Measurements from ENCODE around the gene PCYOX1L. TPM values are rescaled to one million over a fixed set of nuclear protein-coding genes. Genes with fewer than 3 reads are reported as not detected.

The PCYOX1L gene
- total and polyA plus RNA-seq, 2 experiments from 2014 or later, result 6.7 to 14.7 TPM

- Histone ChIP-seq H3K79me2 (replicated peaks; ENCODE audit: insufficient read depth) (no peaks in the 10 kb centered on the region), H3K27me3 (ENCODE audit: insufficient read depth) (no peaks in the 10 kb centered on the region), H3F3A (replicated peaks; ENCODE audit: low read depth) (no peaks in the 10 kb centered on the region), H3K9me2 (ENCODE audit: insufficient read depth) (no peaks in the 10 kb centered on the region), H3K36me3 (ENCODE audit: insufficient read depth) (no peaks in the 10 kb centered on the region), H3K27ac (ENCODE audit: low read depth) (no peak overlapping the region), H3K4me2 (no peak overlapping the region), H3K4me3 (no peak overlapping the region), H3K4me1 (ENCODE audit: insufficient read depth) (peaks cover 10% of the 10 kb centered on the region; the same call in 1 of the 2 replicates), H4K20me1 (replicated peaks; ENCODE audit: insufficient read depth) (no peaks in the 10 kb centered on the region), H2AFZ (no peak overlapping the region)
- DNase-seq (ENCODE audit: low spot score) (no peak), ATAC-seq (no peak)
- no peaks in the 10 kb centered on the region for H3K9me3 Mint-ChIP-seq
- H3K27ac Mint-ChIP-seq, result no peak overlapping the region
- H3K36me3 Mint-ChIP-seq (ENCODE audit: low read depth), result no peaks in the 10 kb centered on the region
- peaks cover 3% of the 10 kb centered on the region for H3K27me3 Mint-ChIP-seq (ENCODE audit: insufficient read depth, low read depth, poor library complexity)
- peaks cover 20% of the 10 kb centered on the region for H3K4me1 Mint-ChIP-seq
- TF ChIP-seq NANOG (IDR thresholded peaks at IDR 0.05; ENCODE audit: borderline replicate concordance) (no peak), CREB1 (CRISPR knock-in tag; IDR thresholded peaks at IDR 0.05; ENCODE audit: low read depth) (no peak), REST (IDR thresholded peaks at IDR 0.05; ENCODE audit: unreplicated experiment) (no peak), JUNB (IDR thresholded peaks at IDR 0.05; ENCODE audit: unreplicated experiment) (no peak), POLR2AphosphoS5 (IDR thresholded peaks at IDR 0.05; ENCODE audit: low read depth) (no peak), ZNF114 (CRISPR knock-in tag; IDR thresholded peaks at IDR 0.05) (no peak), CTCF (conservative IDR thresholded peaks at IDR 0.05; ENCODE audit: low read depth in 2 of 2) (no peak), STAT1 (IDR thresholded peaks at IDR 0.05; ENCODE audit: unreplicated experiment) (no peak), ZNF462 (CRISPR knock-in tag; IDR thresholded peaks at IDR 0.05) (no peak), EZH2 (IDR thresholded peaks at IDR 0.05; ENCODE audit: low read depth, unreplicated experiment) (no peak), EZH2phosphoT487 (IDR thresholded peaks at IDR 0.05; ENCODE audit: unreplicated experiment) (no peak), ETS1 (IDR thresholded peaks at IDR 0.05) (no peak), ZNF331 (CRISPR knock-in tag; IDR thresholded peaks at IDR 0.05; ENCODE audit: low read depth) (no peak)
- no peak overlapping the region for H3K4me3 Mint-ChIP-seq
Measured at GRCh38 chr5:149415066-149415967, 57.5 kb downstream of the PCYOX1L start.

All from GM23338 (cell line).